ENCODE results near the gene LAMA4.

Gene LAMA4

DNA sequence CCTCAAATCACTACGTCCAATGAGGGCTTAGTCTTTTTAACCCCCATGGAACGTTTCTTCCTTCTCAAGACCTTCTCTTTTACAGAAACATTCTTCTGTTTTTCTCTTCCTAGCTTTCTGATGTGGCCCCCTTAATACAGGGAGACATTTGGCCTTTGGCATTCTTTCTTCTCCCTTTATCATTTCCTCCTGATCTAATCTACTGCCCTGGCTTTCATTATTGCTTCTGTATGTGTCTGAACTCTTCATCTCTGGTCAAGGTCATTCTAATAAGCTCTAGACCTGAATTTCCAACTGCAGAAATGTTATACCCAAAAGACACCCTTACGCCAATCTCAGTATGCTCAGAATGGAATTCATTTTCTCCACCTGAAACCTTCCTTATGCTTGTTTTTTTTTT is 18.4 kb upstream of the LAMA4 start:
- no peak for DNase-seq (ENCODE audit: low read depth, low spot score)

DNA sequence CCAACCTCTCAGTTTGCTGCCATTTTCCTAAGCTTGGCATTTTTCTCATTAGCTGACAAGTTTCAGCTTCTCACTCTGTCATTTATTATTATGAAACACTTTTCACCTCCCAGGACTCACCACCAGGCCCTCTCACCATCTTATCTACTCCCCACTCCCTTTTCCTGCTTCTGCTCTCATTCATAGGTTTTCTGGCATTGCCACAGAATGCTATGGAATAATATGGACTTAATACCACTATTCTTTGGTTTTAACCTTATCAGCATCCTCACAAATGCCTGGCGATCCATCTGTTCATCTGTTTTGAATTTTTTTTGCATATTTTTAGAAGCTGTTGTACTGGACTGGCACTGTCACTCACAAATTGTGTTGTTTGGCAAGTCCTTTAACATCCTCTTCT is 16.4 kb upstream of the LAMA4 start:
- DNase-seq (ENCODE audit: low read depth, low spot score) = no peak

DNA sequence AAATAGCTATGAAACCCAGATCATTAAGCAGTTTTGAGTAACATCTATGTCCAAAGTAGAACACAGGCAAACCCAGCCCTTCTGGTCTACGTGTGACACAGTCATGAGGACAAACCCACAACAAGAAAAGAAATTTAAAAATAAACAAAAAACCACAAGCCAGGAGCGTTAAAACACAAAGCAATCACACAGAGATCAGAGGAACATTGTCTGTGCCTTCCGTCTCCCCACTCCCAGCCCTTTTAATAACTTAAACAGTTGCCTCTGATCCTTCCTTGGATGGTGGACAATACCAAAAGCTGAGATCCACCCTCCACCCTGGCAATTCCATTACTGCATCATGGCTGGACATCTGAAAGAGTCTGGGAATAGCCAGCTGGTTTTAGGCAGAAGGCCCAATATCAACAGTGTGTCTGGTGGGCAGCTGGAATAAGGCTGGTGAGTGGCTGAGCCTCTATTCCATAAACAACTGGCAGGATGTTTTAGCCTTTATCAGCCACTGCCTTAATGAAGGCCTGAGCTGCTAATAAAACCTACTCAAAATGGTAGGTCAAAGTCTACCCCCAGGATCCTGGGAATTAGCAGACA is 15.7 kb upstream of the LAMA4 start:
- no peak for DNase-seq (ENCODE audit: low read depth, low spot score)

DNA sequence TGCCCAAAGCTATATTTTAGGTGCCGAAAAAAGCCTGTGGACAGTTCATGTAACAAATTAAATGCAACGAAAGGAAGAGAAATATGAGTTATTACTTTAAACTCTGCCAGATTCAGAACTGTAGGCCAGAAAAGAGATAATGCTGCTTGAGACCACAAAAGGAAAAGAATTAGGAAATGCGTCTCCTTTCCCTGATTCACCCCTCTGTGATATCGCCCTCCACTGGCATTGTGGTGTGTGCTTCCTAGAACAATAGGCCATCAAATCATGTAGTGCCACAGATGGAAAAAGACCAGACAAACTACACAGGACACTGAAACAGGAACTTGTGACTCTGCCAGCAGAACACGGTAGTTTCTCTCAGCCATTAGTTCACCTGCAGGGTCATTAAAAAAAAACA is 14.7 kb upstream of the LAMA4 start:
- DNase-seq (ENCODE audit: low read depth, low spot score) = no peak

DNA sequence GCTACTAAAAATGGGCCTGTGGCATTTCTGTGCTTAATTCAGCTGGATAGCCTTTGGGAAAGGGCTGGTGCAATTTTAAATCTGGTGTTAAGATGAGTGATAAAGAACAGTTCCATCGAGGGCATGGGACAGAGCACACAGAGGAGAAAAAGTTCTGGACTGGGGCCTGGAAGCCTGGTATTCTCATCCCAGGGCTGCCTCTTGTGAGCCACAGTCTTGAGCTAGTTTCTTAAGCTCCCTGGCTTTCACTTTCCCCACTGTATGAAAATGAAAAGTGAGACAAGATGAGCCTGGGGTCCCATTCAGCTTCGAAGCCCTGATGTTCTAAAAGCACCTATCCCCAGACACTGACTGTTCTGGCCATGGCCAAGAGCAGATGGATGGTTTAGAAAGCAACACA is 14.3 kb upstream of the LAMA4 start:
- DNase-seq (ENCODE audit: low read depth, low spot score) = no peak

DNA sequence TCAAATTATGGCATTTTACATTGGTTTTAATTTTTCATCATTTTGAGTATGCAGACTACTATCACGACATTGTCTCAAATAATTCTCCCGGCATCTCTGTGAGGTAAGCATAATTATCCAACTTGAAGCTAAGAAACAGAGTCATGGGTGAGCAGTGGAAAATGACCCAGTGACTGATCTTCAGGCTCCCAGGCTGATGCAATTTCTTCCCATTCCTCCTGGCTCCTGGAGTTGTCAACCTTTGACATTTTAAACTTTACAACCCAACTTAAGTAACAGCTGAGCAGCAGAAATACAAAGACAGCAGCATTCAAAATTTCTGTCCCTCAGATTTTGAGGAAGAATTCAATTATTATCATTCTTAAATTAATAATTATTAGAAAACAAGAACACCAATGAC is 13.7 kb upstream of the LAMA4 start:
- no peak for DNase-seq (ENCODE audit: low read depth, low spot score)

DNA sequence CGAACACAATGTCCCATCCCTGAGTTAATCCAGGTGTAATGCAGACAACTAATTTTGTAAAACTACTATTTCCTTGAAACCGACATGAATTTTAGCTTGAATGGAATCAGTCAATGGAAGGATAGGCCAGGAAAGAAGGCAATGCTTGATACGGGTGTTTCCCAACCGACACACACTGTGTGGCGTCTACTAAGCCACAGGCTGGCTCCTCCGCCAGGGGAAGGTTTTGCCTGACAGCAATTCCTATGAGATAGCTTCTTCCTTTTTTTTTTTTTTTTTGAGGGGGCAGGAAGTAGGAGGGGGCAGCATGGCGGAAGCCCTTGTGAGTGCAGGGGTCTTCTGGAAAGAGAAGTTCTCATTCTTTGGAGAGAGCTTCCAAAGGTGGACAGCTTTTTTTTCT is 12.0 kb upstream of the LAMA4 start:
- DNase-seq (ENCODE audit: low read depth, low spot score) = no peak

DNA sequence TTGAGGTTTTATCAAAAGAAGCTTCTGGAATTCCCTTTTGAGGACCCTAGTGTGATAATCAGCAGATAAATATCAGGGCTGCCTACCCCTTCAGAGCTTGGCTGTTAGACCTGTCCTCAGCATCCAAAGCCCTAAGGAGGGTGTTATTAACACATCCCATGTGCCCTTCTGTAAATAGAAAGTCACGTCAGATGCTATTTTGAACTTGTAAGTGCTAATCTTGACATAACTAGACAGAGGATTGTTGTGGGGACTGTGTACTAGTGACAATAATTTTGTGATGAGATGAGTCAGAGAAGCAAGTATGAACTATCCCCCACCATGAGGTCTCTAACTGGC is 4.9 kb upstream of the LAMA4 start:
- DNase-seq (ENCODE audit: low read depth, low spot score) = no peak

DNA sequence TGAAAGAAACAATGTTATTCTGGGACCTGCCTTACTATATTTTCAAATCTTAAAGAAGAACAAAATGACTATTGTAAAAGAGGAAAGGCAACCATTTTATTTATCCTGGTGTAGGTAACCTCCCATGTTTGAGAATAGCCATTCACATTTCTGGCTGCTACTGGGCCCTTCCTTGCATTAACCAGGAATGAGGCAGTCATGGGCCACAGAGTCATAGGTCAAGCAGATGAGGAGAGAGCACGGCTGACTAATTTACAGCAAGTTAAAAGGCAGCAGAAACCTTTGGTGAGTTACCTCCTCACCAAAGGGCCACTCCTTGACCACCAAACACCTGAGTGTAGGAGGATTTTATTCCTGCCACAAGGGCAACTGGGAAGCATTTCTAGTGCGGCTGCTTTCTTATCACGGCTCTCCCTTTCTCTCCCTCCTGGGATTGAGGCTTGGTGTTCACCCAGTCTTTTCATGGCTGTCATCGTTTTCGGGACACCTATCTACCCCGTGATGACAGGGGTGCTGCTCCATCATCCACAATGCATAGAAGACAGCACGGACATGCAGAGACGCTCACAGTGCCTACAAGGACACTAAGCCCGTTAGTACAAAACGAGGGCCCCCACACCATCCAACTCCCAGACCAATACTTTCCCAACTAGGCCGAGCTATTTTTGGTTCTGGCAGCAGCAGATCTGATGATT is 4.4 kb upstream of the LAMA4 start:
- no peak for DNase-seq (ENCODE audit: low read depth, low spot score)

DNA sequence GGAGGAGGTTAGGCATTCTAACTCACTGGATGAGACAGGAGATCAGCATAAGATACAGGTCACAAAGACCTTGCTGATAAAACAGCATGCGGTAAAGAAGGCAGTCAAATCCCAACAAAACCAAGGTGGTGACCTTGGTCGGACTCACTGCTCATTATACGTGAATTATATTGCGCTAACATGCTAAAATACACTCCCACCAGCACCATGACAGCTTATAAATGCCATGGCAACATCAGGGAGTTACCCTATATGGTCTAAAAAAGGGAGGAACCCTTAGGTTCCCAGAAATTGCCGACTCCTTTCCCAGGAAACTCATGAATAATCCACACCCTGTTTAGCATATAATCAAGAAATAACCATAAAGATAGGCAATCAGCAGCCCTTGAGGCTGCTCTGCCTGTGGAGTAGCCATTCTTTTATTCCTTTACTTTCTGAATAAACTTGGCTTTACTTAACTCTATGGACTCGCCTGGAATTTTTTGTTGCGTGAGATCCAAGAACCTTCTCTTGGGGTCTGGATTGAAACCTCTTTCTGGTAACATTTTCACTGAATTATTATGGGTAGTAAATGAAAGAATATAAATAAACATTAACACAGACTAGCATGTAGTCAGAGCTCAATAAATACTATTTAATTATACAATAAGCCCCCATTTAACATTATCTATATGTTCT is 3.0 kb upstream of the LAMA4 start:
- no peak for DNase-seq (ENCODE audit: low read depth, low spot score)

DNA sequence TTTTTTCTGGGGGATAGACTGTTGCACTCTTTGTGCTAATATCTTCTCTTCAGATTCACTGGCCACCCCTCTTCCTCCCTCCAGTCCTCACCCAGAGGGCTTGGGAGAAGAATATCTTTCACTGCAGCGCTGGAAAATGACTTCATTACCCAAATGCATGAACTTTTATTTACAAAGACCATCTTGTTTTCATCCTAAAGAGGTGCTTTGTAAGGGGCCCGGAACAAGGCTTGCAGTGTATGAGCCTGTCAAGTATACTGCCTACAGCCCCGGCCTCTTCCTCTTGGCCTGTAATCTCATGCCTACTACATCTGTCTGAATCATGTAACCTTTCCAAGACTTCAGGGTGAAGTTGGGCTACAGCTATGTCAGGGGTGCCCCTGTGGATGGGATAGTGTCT is 554 bp upstream of the LAMA4 start:
- DNase-seq (ENCODE audit: low read depth, low spot score) = no peak

DNA sequence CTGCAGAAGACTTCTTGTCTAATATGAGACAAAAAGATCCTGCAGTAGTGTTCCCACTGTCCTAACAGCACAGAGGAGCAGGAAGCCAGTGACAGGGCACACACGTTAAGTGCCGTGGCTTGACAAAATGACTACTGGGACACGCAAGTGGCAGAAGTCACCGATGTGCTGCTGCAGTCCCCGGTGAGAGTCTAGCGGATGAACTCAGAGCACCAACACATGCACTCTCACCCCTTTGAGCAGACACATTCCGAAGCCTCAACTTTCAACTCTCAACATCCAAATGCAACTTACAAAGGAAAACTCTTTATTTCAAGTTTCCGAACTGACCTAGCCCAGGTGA is 898 bp downstream of the LAMA4 start:
- DNase-seq (ENCODE audit: low read depth, low spot score) = no peak

DNA sequence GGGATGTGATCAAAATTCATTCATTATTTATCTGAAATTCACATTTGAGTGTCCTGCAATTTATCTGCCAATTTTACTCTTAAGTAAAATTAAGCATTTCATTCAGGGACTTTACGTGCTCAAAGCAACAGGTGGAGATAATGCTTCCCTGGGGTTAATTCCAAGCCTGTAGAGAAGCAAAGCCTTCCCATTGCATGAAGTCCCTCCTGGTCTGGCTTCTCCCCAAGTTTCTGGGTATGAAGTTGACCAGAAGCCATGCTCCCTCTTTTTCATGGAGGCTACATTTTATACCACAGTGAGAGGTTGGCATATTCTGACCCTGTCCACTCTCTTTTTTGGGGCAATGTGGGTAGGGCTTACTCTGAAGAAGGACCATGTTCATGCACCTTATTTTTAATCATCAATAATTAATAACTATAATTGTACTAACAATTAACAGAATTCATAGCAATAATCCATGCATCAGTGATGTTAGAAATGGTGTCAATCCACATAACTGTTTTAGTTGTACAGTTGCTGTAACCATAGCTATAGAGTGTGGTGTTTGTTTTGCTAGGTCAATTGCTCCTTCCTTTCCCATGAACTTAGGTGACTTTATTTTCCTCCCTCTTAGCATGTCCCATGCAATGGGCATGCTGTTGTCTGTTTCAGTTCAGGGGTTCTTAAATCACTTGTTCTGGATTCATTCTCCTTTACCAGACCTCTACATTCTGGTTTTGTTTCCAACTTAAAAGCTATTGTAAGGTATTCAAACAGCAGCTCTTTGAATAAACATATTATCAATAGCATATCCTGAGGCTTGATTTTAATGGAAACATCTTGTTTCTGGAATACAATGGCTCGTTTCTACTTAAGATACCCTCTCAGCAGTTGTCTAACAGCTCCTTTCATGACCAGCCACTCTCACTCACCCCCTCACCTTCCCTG is 1.5 kb downstream of the LAMA4 start:
- DNase-seq (ENCODE audit: low read depth, low spot score) = no peak

DNA sequence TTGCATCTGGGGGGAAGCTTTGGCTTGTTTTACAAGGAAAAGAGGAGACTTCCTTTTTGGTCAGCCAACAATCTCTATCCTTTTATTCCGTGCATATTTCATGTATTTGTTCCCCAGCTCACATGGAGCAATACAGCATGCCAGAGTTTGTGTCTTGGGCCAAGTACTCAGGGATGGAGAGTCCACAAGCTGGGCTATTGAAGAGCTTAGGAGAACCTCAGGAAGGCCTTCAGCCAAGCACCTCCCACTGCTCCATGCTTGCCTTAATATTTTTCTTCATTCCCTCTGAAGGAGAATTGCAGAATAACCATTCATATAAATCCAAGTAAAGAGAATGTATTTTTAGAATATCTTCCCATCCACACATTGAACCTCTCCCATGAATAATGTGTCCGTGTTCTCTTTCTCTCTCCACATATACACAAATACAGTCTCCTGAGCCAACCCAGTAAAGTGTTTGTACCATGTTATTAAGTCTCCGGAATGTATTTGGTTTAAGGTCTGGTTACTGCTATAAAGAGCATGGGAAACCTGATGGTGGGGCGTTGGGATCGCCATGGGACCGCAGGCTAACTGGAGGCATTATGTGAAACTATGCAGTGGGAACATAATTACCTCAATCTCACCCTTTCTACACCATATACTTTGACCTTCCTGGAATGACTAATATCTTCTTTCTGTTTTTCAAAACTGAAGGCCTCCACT is 3.0 kb downstream of the LAMA4 start:
- no peak for DNase-seq (ENCODE audit: low read depth, low spot score)

DNA sequence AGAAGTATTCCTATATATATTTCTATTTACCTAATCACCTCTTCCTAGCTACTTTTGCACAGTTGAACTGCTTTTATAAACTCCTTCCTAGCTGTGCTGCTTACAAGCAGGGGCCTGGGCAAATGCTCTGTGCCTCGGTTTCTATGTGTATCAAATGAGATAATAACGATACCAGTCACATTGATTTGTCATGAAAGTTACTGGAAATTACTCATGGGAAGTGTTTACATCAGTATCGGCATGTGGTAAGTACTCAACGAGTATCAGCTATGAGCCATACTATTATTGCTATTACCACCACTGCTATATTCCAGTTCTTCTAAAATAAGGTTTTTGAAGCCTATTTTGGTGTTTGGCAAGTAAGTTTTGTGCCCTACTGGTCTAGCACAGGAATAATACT is 4.9 kb downstream of the LAMA4 start:
- DNase-seq (ENCODE audit: low read depth, low spot score) = no peak

DNA sequence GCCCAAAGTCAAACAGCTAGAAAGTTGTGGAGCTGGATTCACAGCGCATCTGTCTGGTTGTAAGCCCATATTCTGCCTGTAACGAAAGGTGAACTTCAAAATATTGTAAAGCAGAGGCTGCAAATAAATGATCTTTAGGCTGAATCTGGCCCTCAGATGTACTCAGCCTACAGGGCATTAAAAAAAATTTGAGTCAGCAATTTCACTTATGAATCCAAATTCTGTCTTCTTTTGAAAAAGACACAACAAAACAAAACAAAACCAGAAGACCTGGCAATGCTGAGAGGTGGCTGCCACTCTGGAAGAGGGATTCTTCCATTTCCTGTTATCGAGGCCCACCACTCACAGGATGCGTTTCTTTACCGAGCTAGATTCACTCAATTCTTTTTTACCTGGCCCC is 7.1 kb downstream of the LAMA4 start:
- no peak for DNase-seq (ENCODE audit: low read depth, low spot score)

DNA sequence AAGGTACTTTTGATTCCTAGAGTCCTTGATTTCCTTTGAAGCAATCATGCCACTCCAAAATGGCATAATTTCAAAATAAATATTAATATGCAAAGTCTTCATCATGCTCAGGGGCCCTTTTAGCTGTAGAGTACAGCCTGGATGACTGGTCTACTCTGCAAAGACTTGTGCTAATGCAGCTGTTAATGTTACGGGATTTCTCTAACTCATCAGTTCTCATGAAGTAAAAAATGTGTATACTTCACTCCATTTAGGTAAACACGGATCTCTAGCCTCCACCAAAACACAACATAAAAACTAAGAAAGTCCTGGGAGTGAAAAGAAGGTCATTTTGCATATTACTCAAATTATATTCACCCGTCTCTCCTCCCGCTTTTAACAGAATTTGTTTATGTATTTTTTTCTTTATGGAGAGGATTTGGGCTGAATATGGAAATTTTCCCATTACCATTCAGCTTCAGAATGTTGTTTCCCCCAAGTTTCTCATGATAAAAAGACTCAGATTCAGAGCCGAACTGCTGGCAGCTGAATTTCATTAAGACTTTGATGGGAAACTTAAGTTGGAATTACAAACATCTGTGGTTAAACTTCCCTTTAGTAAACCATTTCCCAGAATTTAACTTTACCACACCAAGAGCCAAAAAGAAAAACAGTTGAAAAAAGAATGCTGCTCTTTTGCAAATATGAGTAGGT is 8.7 kb downstream of the LAMA4 start:
- no peak for DNase-seq (ENCODE audit: low read depth, low spot score)

DNA sequence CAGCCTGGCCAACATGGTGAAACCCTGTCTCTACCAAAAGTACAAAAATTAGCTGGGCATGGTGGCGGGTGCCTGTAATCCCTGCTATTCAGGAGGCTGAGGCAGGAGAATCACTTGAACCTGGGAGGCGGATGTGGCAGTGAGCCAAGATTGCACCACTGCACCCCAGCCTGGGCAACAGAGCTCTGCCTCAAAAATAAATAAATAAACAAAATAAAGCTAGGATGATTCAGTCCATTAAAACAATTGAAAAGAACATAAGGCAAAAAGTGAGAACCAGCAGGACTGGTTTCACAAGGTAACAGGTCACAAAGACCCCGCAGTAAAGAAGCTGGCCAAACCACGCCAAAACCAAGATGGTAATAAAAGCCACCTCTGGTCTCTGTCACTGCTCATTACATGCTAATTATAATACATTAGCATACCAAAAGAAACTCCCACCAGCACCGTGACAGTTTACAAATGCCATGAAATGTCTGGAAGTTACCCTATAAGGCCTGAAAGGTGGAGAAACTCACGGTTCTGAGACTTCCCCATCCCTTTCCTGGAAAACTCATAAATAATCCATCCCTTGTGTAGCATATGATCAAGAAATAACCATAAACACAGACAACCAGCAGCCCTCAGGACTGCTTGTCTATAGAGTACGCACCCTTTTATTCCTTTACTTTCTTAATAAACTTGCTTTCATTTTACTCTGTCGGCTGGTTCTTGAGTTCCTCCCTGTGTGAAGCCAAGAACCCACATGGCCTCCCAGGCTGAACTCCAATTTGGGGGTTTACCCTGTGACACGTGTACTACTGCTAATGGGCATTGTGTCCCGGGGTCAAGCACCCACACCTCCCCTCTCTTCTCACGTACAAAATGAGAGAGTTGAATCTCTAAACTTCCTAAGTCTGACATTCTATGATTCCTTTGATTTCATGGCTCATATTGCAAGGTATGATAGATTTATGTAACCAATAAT is 10.2 kb downstream of the LAMA4 start:
- no peak for DNase-seq (ENCODE audit: low read depth, low spot score)

DNA sequence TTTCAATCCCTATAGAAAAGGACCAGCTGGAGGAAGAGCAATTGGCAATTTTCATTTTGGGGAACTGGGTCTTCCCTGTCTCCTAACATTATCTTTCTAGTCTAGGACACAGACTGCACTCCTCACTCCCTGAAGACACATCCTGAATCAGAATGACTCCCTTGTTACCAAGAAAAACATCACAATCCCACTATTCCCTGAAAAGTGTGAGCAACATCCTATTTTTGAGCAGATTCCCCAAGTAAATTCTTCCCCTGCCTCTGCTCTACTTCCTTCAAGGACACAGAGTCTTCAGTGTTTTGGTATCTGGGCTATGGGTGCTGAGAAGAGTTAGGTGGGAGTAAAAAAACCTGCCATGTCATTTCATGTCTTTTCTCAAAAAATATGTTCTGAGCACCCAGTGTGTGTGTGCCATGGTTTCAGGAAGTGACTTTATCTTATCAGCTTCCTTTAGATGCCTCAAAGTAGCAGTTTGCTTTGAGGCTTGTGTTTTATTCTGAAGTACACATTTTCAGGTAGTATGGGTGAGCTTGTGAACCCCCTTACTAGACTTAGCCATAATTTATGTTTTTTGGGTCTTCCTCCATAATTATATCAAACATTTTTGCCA is 12.4 kb downstream of the LAMA4 start:
- DNase-seq (ENCODE audit: low read depth, low spot score) = no peak

DNA sequence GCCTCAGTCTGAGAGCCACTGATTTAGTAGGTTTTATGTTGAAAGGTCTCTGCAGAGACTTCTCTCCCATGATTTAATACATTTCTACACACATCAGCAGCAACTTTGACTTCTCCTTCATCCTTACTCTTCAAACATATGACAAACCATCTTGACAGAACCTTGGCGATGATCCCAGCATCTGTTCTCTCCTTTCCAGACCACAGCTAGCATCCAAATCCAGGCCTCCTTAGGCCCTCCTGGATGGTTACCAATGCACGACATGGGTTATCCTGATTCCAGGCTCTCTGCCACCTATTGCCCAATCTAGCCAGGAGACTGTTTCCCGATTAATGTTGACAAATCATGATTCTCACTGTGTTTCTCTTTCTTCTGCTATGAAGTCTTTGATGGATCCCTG is 16.8 kb downstream of the LAMA4 start:
- no peak for DNase-seq (ENCODE audit: low read depth, low spot score)

Measured in iPS DF 19.7 (cell line).